ENCODE data around the gene BCAS3.

The BCAS3 gene

GRCh38 chr17:61361084-61361483 is 683.4 kb downstream of the BCAS3 start:
- TF ChIP-seq TAF1 (IDR thresholded peaks at IDR 0.05; ENCODE audit: low read depth, low read length) (no peak), POLR2AphosphoS5 (IDR thresholded peaks at IDR 0.05; ENCODE audit: low read depth, low read length) (no peak), POU2F2 (IDR thresholded peaks at IDR 0.05; ENCODE audit: low read depth, low read length) (no peak), POLR2A (IDR thresholded peaks at IDR 0.05; ENCODE audit: low read depth, low read length) (no peak), PAX5 (IDR thresholded peaks at IDR 0.05; ENCODE audit: insufficient read depth, low read length, severe bottlenecking) (no peak), SPI1 (IDR thresholded peaks at IDR 0.05; ENCODE audit: low read depth, low read length) (no peak)
- DNase-seq (ENCODE audit: insufficient read length, low spot score): no peak
- FAIRE-seq: no peak

GRCh38 chr17:61362396-61362795 is 684.7 kb downstream of the BCAS3 start:
- FAIRE-seq: no peak

GRCh38 chr17:61362852-61363600 is 685.4 kb downstream of the BCAS3 start:
- no peak for DNase-seq (ENCODE audit: insufficient read length, low spot score)
- no peak for TF ChIP-seq TAF1 (IDR thresholded peaks at IDR 0.05; ENCODE audit: low read depth, low read length)
- TF ChIP-seq POLR2AphosphoS5 (IDR thresholded peaks at IDR 0.05; ENCODE audit: low read depth, low read length): no peak
- no peak for TF ChIP-seq PAX5 (IDR thresholded peaks at IDR 0.05; ENCODE audit: insufficient read depth, low read length, severe bottlenecking)
- TF ChIP-seq POU2F2 (IDR thresholded peaks at IDR 0.05; ENCODE audit: low read depth, low read length): no peak
- TF ChIP-seq POLR2A (IDR thresholded peaks at IDR 0.05; ENCODE audit: low read depth, low read length): no peak
- TF ChIP-seq SPI1 (IDR thresholded peaks at IDR 0.05; ENCODE audit: low read depth, low read length): no peak
- no peak for FAIRE-seq

More at GRCh38 chr17:61362396-61362795, 684.7 kb downstream of the BCAS3 start:
- DNase-seq (ENCODE audit: insufficient read length, low spot score): no peak
- no peak for TF ChIP-seq POLR2A (IDR thresholded peaks at IDR 0.05; ENCODE audit: low read depth, low read length)
- TF ChIP-seq TAF1 (IDR thresholded peaks at IDR 0.05; ENCODE audit: low read depth, low read length): no peak
- no peak for TF ChIP-seq SPI1 (IDR thresholded peaks at IDR 0.05; ENCODE audit: low read depth, low read length)
- no peak for TF ChIP-seq PAX5 (IDR thresholded peaks at IDR 0.05; ENCODE audit: insufficient read depth, low read length, severe bottlenecking)
- no peak for TF ChIP-seq POU2F2 (IDR thresholded peaks at IDR 0.05; ENCODE audit: low read depth, low read length)
- TF ChIP-seq POLR2AphosphoS5 (IDR thresholded peaks at IDR 0.05; ENCODE audit: low read depth, low read length): no peak

DNA sequence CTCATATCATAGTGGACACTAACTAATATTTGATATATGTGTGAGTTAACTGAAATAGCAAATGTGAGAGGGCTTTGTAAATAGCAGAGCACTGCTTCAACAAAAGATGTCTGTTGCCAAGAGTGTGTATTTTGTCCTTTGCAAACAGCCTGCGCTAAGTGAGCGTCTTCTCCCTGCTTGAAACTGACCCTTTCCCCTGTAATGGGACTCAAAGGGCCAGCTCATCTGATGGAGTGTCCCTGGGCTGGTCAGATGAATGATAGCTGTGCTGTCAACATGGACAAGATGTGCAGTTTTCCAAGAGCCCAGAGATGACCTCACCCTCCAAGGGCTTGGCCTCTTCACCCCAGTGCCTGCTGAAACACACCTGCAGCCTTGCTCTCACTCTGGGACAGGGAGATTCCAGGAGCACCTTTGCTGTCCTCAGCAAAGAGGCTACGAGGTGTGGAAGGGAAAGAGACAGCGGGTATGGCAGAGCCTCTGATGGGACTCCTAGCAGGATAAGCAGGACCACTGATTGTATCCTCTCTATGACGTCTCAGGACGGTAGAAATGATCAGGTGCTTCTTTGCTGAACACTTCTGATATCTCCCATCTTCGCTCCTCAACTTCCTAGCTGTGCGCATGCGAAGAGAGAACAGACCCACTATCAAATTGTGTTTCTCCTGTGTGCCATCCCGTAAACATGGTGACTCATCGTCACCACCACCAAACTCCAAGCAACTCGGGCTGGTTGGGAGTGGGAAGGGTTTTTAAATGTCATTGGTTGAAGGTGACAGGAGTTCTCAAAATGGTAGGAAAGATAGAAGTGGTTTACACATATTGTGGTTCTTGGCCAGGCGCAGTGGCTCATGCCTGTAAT is 686.2 kb downstream of the BCAS3 start:
- DNase-seq (ENCODE audit: insufficient read length, low spot score): no peak
- no peak for FAIRE-seq
- TF ChIP-seq TAF1 (IDR thresholded peaks at IDR 0.05; ENCODE audit: low read depth, low read length) (no peak), POLR2AphosphoS5 (IDR thresholded peaks at IDR 0.05; ENCODE audit: low read depth, low read length) (no peak), POLR2A (IDR thresholded peaks at IDR 0.05; ENCODE audit: low read depth, low read length) (no peak), SPI1 (IDR thresholded peaks at IDR 0.05; ENCODE audit: low read depth, low read length) (no peak), POU2F2 (IDR thresholded peaks at IDR 0.05; ENCODE audit: low read depth, low read length) (no peak), PAX5 (IDR thresholded peaks at IDR 0.05; ENCODE audit: insufficient read depth, low read length, severe bottlenecking) (no peak)

DNA sequence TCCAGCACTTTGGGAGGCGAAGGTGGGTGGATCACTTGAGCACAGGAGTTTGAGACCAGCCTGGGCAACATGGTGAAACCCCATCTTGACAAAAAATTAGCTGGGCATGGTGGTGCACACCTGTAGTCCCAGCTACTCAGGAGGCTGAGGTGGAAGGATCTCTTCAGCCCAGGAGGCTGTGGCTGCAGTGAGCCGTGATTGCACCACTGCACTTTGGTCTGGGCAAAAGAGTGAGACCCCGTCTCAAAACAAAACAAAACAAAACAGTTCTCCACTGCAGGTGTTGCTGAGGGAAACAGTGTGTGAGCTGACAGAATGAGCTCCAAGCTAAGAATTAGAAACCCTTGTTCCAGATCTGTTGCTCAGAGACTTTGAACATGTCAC is 686.8 kb downstream of the BCAS3 start:
- no peak for DNase-seq (ENCODE audit: insufficient read length, low spot score)
- no peak for FAIRE-seq
- no peak for TF ChIP-seq POLR2AphosphoS5 (IDR thresholded peaks at IDR 0.05; ENCODE audit: low read depth, low read length)
- no peak for TF ChIP-seq TAF1 (IDR thresholded peaks at IDR 0.05; ENCODE audit: low read depth, low read length)
- no peak for TF ChIP-seq POU2F2 (IDR thresholded peaks at IDR 0.05; ENCODE audit: low read depth, low read length)
- TF ChIP-seq SPI1 (IDR thresholded peaks at IDR 0.05; ENCODE audit: low read depth, low read length): no peak
- no peak for TF ChIP-seq PAX5 (IDR thresholded peaks at IDR 0.05; ENCODE audit: insufficient read depth, low read length, severe bottlenecking)
- no peak for TF ChIP-seq POLR2A (IDR thresholded peaks at IDR 0.05; ENCODE audit: low read depth, low read length)

DNA sequence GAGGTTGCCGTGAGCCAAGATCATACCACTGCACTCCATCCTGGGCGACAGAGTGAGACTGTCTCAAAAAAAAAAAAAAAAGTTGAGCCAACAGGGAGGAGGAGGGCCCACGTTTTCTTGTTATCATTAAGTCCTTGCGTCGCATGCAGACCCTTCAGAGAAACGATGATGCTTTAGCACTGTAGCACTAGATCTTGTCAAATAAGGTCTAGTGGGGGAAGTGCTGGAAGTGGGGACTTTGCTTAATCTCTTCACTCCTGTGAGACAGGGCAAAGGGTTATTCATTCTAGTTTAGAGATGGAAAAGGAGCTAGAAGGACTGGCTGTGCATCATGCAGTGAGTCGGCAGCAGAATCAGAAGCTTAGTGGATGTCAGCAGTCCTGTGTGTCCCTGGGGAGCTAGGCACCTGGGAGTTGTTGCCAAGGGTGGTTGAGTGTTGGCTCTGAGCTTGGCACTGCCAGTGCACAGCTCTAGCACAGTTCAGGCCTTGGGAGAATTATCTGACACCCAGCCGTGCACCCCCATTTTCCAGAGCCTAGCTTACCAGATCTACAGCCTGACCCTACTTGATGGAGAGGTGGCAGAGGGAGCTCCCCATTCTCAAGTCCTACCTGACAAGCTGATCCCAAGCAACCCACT is 688.5 kb downstream of the BCAS3 start:
- DNase-seq (ENCODE audit: insufficient read length, low spot score) (no peak), FAIRE-seq (no peak)
- TF ChIP-seq POLR2A (IDR thresholded peaks at IDR 0.05; ENCODE audit: low read depth, low read length) (no peak), POLR2AphosphoS5 (IDR thresholded peaks at IDR 0.05; ENCODE audit: low read depth, low read length) (no peak), SPI1 (IDR thresholded peaks at IDR 0.05; ENCODE audit: low read depth, low read length) (no peak), TAF1 (IDR thresholded peaks at IDR 0.05; ENCODE audit: low read depth, low read length) (no peak), PAX5 (IDR thresholded peaks at IDR 0.05; ENCODE audit: insufficient read depth, low read length, severe bottlenecking) (no peak), POU2F2 (IDR thresholded peaks at IDR 0.05; ENCODE audit: low read depth, low read length) (no peak)

DNA sequence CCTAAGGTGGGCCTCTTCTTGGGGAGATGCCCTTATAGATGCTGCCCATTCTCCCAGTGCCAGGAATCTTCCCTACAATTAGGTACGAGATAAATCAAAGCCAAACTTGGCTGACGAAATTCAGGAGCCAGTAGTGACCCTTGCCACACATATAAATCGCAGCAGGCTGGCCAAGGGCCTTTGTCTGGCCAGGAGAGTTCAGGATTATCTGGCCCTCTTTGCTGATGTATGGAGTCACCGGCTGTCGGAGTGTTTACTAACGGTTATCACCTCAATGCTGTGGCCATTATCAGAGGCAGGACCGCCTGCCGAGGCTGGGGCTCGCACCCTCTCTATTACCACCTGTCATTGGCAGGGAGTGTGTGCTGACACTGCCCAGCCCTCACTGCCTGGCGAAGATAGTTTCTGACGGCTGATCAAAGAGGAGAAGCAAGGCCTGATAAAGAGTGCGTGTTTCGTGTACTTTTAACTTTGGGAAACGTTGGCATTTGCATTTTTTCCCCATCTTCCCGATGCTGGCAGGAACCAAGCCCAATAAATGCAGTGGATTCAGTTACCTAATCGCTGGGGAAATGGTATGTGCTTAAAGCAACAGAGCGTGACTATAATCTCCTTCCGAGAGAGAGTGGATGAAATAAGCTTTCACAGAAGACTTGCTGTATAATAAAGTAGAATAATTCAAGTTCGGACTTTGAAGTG is 689.2 kb downstream of the BCAS3 start:
- FAIRE-seq (no peak), DNase-seq (ENCODE audit: insufficient read length, low spot score) (no peak)
- TF ChIP-seq SPI1 (IDR thresholded peaks at IDR 0.05; ENCODE audit: low read depth, low read length) (no peak), POU2F2 (IDR thresholded peaks at IDR 0.05; ENCODE audit: low read depth, low read length) (no peak), PAX5 (IDR thresholded peaks at IDR 0.05; ENCODE audit: insufficient read depth, low read length, severe bottlenecking) (no peak), POLR2A (IDR thresholded peaks at IDR 0.05; ENCODE audit: low read depth, low read length) (no peak), TAF1 (IDR thresholded peaks at IDR 0.05; ENCODE audit: low read depth, low read length) (no peak), POLR2AphosphoS5 (IDR thresholded peaks at IDR 0.05; ENCODE audit: low read depth, low read length) (no peak)

GRCh38 chr17:61368049-61368831 is 690.6 kb downstream of the BCAS3 start:
- no peak for FAIRE-seq

More at GRCh38 chr17:61368049-61368831, 690.6 kb downstream of the BCAS3 start:
- TF ChIP-seq SPI1 (IDR thresholded peaks at IDR 0.05; ENCODE audit: low read depth, low read length): no peak
- TF ChIP-seq POU2F2 (IDR thresholded peaks at IDR 0.05; ENCODE audit: low read depth, low read length): no peak
- TF ChIP-seq TAF1 (IDR thresholded peaks at IDR 0.05; ENCODE audit: low read depth, low read length): no peak
- no peak for TF ChIP-seq POLR2AphosphoS5 (IDR thresholded peaks at IDR 0.05; ENCODE audit: low read depth, low read length)
- TF ChIP-seq POLR2A (IDR thresholded peaks at IDR 0.05; ENCODE audit: low read depth, low read length): no peak
- no peak for TF ChIP-seq PAX5 (IDR thresholded peaks at IDR 0.05; ENCODE audit: insufficient read depth, low read length, severe bottlenecking)
- DNase-seq (ENCODE audit: insufficient read length, low spot score): no peak
